ENCODE results near the gene GABRB1.

The GABRB1 gene

GRCh38 chr4:47466056-47466785, 434.9 kb downstream of the GABRB1 start:
- no peak for DNase-seq
- H3K27ac Mint-ChIP-seq, result no peak overlapping the region
- TF ChIP-seq CTCF (IDR thresholded peaks at IDR 0.05), result no peak

GRCh38 chr4:47468706-47469365, 437.5 kb downstream of the GABRB1 start:
- Mint-ChIP-seq H3K9me3 (no peaks in the 10 kb centered on the region), H3K4me3 (no peak overlapping the region), H3K27me3 (ENCODE audit: low read depth, poor library complexity) (no peaks in the 10 kb centered on the region), H3K36me3 (ENCODE audit: low read depth) (no peaks in the 10 kb centered on the region), H3K27ac (no peak overlapping the region), H3K4me1 (peaks cover 13% of the 10 kb centered on the region)
- DNase-seq, result no peak
- no peak for TF ChIP-seq CTCF (IDR thresholded peaks at IDR 0.05)

More at GRCh38 chr4:47466056-47466785, 434.9 kb downstream of the GABRB1 start:
- H3K4me3 Mint-ChIP-seq, result no peak overlapping the region
- H3K4me1 Mint-ChIP-seq, result peaks cover 26% of the 10 kb centered on the region
- H3K36me3 Mint-ChIP-seq (ENCODE audit: low read depth), result no peaks in the 10 kb centered on the region
- peaks cover 3% of the 10 kb centered on the region for H3K27me3 Mint-ChIP-seq (ENCODE audit: low read depth, poor library complexity)
- no peaks in the 10 kb centered on the region for H3K9me3 Mint-ChIP-seq

- no peak for DNase-seq
- H3K4me3 Mint-ChIP-seq, result no peak overlapping the region
- H3K27me3 Mint-ChIP-seq (ENCODE audit: low read depth, poor library complexity), result no peaks in the 10 kb centered on the region
- no peak overlapping the region for H3K27ac Mint-ChIP-seq
- H3K4me1 Mint-ChIP-seq, result peaks cover 12% of the 10 kb centered on the region
- no peaks in the 10 kb centered on the region for H3K9me3 Mint-ChIP-seq
- no peaks in the 10 kb centered on the region for H3K36me3 Mint-ChIP-seq (ENCODE audit: low read depth)
- no peak for TF ChIP-seq CTCF (IDR thresholded peaks at IDR 0.05)
Observed at GRCh38 chr4:47469951-47470350, 438.6 kb downstream of the GABRB1 start.

- no peak for DNase-seq
- Mint-ChIP-seq H3K36me3 (ENCODE audit: low read depth) (no peaks in the 10 kb centered on the region), H3K4me1 (peaks cover 12% of the 10 kb centered on the region), H3K9me3 (no peaks in the 10 kb centered on the region), H3K4me3 (no peak overlapping the region), H3K27ac (no peak overlapping the region), H3K27me3 (ENCODE audit: low read depth, poor library complexity) (no peaks in the 10 kb centered on the region)
- TF ChIP-seq CTCF (IDR thresholded peaks at IDR 0.05), result no peak
Observed at GRCh38 chr4:47471064-47471463, 439.7 kb downstream of the GABRB1 start.

- no peak for TF ChIP-seq CTCF (IDR thresholded peaks at IDR 0.05)
- H3K9me3 Mint-ChIP-seq, result no peaks in the 10 kb centered on the region
- no peaks in the 10 kb centered on the region for H3K27me3 Mint-ChIP-seq (ENCODE audit: low read depth, poor library complexity)
- H3K4me3 Mint-ChIP-seq, result no peak overlapping the region
- H3K27ac Mint-ChIP-seq, result no peak overlapping the region
- no peak for DNase-seq
- H3K4me1 Mint-ChIP-seq, result peaks cover 12% of the 10 kb centered on the region
- no peaks in the 10 kb centered on the region for H3K36me3 Mint-ChIP-seq (ENCODE audit: low read depth)
Observed at GRCh38 chr4:47471591-47471990, 440.2 kb downstream of the GABRB1 start.

Measured in nephron progenitor cell (in vitro differentiated cells).